ENCODE data around the gene CCIN.

GRCh38 chr9:36163049-36163785 lies 6.0 kb upstream of the CCIN start:
- TF ChIP-seq CTCF (IDR thresholded peaks at IDR 0.05) (no peak), POLR2A (IDR thresholded peaks at IDR 0.05) (no peak)
